Stimulated activated memory B cell treated with anti-CD40 and anti-IgM and Interleukin-4, amounts not matched to agents 10 μg/mL and 1 μg/mL and 100 μg/mL, for 72 hours (primary cell): ENCODE results near the gene ZBTB48.
"Not testable (repeated sequence)": the region's sequence is repeated elsewhere in the genome, so short reads cannot be mapped to it uniquely, and the experiment has no call there.

Experiments used
- ATAC-seq: fragments of 150-1000 bp; cut with Tn5 transposase; 2 replicates; pipeline ENCODE4 v1.10.0; 2021
- H3K27ac Mint-ChIP-seq: one replicate; pipeline ENCODE4 v1.8.0; 2022; ENCODE audit warnings: mild to moderate bottlenecking, mixed read lengths
- H3K27me3 Mint-ChIP-seq: one replicate; pipeline ENCODE4 v1.8.0; 2022; ENCODE audit warnings: mixed read lengths
- H3K36me3 Mint-ChIP-seq: one replicate; pipeline ENCODE4 v1.8.0; 2022; ENCODE audit warnings: mixed read lengths
- H3K4me1 Mint-ChIP-seq: one replicate; pipeline ENCODE4 v1.8.0; 2022; ENCODE audit warnings: mixed read lengths
- H3K4me3 Mint-ChIP-seq: one replicate; pipeline ENCODE4 v1.8.0; 2022; ENCODE audit warnings: mild to moderate bottlenecking, moderate library complexity, mixed read lengths
- H3K9me3 Mint-ChIP-seq: one replicate; pipeline ENCODE4 v1.8.0; 2022; ENCODE audit warnings: mixed read lengths

ZBTB48 gene

DNA sequence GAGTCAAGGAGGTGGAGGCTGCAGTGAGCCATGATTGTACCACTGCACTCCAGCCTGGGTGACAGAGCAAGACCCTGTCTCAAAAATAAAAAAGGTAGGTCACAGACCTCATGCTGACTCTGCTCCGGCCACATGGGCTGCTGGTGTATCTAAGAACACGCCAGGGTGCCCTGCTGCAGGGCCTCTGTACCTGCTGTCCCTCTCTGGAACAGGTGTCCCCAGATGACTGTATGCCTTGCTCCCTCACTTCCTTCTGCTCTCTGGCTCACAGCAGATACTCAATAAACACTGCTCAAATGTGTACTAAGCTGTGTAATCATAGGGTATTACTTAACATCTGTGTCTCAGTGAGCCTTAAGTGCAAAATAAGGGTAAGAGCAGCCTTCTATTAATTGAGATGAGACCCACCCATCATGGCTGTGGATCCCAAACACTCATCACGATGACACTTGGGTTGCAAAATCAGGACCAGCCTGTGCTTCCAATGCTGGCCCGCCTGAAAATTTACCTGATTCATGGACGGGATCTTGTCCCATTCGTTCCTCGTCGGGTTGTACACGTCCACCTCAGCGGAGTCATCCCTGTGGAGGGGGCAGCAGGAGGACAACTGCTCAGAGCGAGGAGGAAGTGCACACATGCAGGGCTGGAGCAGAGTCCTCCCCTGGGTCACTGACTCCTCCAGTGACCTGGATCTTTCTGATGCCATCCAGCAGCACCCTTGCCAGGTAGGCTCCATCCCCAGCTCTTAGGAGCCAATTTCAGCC, 15.4 kb downstream of the ZBTB48 start:
- Mint-ChIP-seq H3K9me3 (no peaks in the 10 kb centered on the region), H3K36me3 (peaks cover 20% of the 10 kb centered on the region), H3K4me1 (peaks cover 51% of the 10 kb centered on the region), H3K4me3 (no peak overlapping the region), H3K27me3 (no peaks in the 10 kb centered on the region), H3K27ac (no peak overlapping the region)
- ATAC-seq, result no peak

DNA sequence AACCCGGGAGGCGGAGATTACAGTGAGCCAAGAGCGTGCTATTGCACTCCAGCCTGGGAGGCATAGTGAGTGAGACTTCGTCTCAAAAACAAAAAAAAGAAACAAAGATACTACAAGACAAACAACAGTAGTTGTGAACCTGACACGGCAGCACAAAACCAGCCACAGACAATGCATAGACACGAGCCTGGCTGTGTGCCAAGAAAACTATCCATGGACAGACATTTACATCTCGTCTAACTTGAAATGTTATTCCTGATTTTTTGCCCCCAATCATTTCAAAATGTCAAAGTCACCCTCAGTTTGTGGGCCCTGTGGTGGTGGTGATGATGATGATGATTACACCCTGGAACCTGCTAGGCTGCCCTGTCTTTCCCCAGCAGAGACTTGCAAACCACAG, 16.6 kb downstream of the ZBTB48 start:
- Mint-ChIP-seq H3K9me3 (no peaks in the 10 kb centered on the region), H3K27ac (no peak overlapping the region), H3K4me3 (no peak overlapping the region), H3K36me3 (peaks cover 21% of the 10 kb centered on the region), H3K27me3 (no peaks in the 10 kb centered on the region), H3K4me1 (peaks cover 51% of the 10 kb centered on the region)
- no peak for ATAC-seq

DNA sequence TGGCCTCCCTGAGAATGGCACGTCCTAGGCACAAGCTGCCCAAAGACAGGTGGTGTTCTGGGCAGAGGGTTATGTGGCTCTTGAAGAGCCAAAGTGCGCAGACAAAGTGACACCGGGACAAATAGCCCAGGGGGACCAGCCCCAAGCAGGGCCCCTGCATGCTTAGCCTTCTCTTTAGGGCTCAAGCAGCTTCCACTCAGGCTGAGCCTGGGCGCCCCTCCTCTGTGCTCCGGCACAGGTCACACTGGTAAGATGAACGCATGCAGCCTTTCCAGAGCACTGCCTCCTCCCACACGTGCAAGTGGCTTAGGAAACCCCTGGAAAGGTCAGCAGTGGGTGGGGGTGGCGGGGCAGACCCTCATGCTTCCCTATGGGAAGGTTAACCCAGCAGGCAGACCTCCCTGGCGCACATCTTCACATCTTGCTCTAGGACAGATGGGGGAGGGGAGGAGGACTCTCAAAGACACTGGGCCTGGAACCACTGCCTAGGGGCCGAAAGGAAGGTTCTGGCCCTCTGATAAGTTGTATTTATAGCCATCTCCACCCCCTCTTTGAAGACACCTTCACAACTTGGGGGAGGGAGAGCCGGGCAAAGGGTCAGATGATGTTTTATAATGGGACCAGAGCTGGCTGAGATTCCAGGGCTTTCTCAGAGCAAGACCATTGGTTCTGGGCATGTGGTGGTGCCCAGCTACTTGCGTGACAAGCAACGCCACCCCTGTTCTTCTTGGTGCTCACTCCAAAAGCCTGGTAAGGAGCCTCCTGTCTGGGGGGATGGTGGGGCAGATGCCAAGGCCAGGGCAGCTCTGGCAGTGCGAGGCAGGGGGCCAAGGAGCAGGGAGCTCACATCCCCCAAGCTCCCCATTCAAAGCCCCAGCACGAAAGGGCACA, 17.3 kb downstream of the ZBTB48 start:
- no peak for ATAC-seq
- peaks cover 21% of the 10 kb centered on the region for H3K36me3 Mint-ChIP-seq
- H3K4me3 Mint-ChIP-seq, result no peak overlapping the region
- H3K9me3 Mint-ChIP-seq, result no peaks in the 10 kb centered on the region
- H3K27me3 Mint-ChIP-seq, result no peaks in the 10 kb centered on the region
- peaks cover 46% of the 10 kb centered on the region for H3K4me1 Mint-ChIP-seq
- no peak overlapping the region for H3K27ac Mint-ChIP-seq

DNA sequence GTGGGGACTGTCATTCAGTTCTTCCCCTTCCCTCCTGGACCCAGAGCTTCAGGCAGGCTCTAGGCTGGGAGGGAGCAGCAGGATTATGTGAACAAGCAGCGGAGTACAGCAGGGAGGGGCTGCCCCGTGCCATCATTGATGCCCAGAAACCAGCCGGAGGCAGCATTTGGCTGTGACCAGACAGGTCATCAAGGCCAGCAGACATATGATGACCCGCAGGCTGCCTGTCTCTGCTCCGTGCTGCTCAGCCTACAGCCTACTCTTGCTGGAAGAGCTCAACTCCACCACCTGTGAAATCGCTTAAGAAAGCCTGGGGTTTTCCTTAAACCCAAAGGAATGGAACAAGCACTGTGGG, 18.0 kb downstream of the ZBTB48 start:
- H3K4me3 Mint-ChIP-seq, result no peak overlapping the region
- H3K27me3 Mint-ChIP-seq, result no peaks in the 10 kb centered on the region
- peaks cover 46% of the 10 kb centered on the region for H3K4me1 Mint-ChIP-seq
- no peak overlapping the region for H3K27ac Mint-ChIP-seq
- no peak for ATAC-seq
- H3K9me3 Mint-ChIP-seq, result no peaks in the 10 kb centered on the region
- peaks cover 21% of the 10 kb centered on the region for H3K36me3 Mint-ChIP-seq

DNA sequence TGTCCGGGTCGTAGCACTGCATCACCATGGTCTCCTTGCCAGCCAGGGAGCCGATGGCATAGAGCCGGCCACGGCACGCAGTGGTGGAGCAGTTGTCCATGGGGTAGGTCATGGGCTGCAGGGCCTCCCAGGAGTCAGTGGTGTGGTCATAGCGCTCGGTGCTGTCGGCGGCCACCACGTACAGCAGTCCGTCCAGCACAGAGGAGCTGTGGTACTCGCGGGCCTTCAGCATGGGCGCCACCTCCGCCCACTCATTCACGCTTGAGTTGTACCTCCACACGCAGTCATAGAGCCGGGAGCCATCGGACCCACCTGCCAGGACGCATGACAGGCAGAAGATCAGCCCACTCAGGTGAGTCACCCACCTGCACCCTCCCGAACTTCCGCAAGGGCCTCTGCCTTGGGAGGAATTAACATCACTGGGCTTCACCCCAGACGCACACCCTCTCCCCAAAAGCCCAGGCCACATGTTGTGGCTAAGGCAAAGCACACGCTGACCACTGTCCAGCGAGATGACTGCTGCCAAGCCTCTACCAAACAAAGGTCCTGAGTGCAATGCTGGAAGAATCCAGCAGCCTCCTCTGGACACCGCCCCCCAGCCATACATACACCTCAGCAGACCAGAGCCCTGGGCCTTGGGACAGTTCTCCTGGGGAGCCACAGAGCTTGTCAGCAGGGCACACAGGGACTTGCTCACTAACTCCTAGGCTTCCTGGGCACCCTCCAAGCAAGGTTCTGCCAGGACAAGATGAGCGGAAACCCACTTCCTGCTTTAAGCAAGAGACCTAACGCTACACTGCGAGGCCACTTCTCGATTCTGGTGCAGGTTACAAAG, 19.6 kb downstream of the ZBTB48 start:
- no peak for ATAC-seq
- H3K9me3 Mint-ChIP-seq, result no peaks in the 10 kb centered on the region
- peak overlapping the region; percentile 95 for H3K4me3 Mint-ChIP-seq
- peak overlapping the region; percentile 93 for H3K27ac Mint-ChIP-seq
- H3K4me1 Mint-ChIP-seq, result peaks cover 56% of the 10 kb centered on the region
- H3K36me3 Mint-ChIP-seq, result peaks cover 21% of the 10 kb centered on the region
- H3K27me3 Mint-ChIP-seq, result no peaks in the 10 kb centered on the region

DNA sequence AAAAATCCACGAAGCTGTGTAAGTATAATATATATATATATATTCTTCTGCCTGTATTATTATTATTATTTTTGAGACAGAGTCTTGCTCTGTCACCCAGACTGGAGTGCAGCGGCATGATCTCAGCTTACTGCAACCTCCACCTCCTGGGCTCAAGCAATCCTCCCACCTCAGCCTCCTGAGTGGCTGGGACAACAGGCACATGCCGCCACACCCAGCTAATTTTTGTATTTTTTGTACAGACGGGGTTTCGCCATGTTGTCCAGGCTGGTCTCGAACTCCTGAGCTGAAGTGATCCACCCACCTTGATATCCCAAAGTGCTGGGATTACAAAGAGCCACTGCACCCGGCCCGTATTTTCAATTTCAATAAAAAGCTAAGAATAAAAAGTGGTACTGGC, 20.2 kb downstream of the ZBTB48 start:
- H3K27me3 Mint-ChIP-seq, ATAC-seq, H3K9me3 Mint-ChIP-seq: not testable (repeated sequence)
- Mint-ChIP-seq H3K36me3 (peaks cover 21% of the 10 kb centered on the region), H3K4me3 (peak overlapping the region; percentile 95), H3K27ac (peak overlapping the region; percentile 93), H3K4me1 (peaks cover 56% of the 10 kb centered on the region)

DNA sequence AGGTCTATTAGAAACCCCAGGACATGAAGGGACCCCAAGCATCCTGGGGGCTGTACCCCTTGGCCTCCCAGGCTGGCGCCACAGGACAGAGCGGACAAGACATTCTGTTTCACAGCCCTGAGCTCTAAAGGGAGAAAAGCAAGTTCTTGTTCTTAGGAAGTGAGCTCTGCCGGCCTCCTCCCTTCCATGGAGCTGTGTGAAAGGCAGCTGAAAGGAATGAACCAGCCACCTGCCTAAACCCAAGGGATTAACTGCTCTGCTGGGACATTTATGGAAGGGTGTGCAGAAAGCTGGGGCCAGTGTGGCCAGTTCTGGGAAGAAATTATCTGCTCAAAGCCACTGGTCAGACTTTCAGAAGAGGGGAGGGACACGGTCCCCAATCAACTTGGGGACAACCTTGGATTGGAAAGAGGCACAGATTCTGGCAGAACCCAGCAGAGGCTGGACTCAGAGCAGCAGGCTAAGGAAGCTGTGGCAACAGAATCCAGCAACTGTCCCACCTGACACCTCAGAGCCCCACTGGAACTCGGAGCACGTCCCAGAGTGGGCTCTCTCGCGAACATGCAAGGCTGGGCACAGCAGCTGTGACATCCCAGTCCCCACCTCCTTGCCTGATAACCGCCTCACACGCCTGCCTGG, 20.7 kb downstream of the ZBTB48 start:
- Mint-ChIP-seq H3K9me3 (no peaks in the 10 kb centered on the region), H3K36me3 (peaks cover 21% of the 10 kb centered on the region), H3K27ac (peak overlapping the region; percentile 93), H3K4me1 (peaks cover 56% of the 10 kb centered on the region), H3K27me3 (no peaks in the 10 kb centered on the region), H3K4me3 (peak overlapping the region; percentile 95)
- ATAC-seq, result no peak

DNA sequence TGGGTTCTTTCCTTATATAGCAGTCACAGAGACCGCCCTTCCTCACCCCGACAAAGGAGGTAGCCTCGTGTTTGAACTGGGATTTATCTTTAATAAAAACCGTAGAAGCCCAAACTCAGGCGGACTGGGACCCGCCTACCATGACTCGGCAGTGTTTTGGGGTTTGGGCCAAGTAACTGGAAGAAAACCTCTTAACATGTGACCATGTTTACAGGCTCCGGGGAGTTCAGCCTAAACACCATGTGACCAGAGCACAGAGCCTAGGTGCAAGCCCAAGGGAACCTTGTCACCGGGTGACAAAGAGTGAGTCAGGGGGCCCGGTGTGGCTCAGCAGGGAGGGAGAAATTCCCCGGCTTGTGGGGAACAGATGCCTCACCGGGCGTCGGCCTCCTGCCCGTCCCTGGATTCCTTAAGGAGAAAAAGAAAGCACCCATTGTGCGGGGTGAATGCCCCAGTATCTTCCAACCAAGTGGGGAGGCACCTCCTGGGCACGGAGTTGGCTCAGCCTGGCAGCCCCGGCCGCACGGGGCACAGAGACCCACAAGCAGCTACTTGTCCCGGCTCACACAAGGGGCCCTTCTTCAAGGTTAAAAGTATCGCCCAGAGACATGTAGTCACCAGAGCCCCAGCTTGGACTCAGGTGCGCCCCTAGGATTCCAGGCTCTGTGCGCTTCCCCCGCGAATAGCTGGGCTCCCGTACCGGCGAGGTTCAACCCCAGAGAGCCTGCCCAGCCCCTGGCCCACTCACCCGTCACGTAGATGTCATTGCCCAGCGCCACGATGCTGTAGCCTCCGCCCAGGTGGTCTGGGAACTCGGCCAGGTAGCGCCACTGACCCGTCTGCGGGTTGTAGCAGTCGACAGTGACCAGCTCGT, 21.5 kb downstream of the ZBTB48 start:
- Mint-ChIP-seq H3K27me3 (no peaks in the 10 kb centered on the region), H3K4me3 (peak overlapping the region; percentile 95), H3K9me3 (no peaks in the 10 kb centered on the region), H3K27ac (peak overlapping the region; percentile 93), H3K4me1 (peaks cover 50% of the 10 kb centered on the region), H3K36me3 (peaks cover 15% of the 10 kb centered on the region)
- peak; percentile 69 for ATAC-seq

DNA sequence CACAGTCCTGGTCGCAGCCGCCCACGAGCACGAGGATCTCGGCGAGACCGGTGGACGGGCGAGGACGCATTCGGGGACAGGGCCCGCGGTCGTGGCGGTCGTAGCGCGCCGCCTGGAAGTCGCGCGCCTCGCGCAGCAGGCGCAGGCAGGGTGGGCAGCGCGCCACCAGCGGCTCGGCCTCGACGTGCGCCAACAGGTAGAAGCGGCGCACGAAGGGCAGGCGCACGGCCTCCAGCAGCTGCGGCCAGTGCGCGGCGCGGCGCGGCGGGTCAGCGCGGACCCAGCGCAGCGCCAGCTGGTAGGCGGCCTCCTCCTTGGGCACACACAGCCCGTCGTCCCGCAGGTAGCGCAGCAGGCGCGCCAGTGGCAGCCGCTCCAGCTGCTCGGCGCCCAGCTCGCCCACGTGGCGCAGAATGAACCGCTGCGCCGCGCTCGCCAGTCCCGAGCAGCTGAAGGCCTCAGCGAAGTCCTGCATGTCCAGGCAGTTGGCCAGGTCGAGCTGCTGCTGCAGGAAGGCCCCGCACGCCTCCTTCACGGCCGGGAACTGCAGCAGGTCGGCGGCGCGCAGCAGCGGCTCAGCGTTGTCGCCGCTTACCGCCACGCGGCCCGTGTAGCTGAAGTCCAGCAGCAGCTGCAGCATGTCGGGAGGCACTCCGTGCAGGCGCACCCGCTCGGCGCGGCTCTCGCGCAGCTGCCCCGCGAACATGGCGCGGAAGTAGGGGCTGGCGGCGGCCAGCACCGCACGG, 22.3 kb downstream of the ZBTB48 start:
- peaks cover 46% of the 10 kb centered on the region for H3K4me1 Mint-ChIP-seq
- ATAC-seq, result peak; percentile 60
- H3K36me3 Mint-ChIP-seq, result peaks cover 10% of the 10 kb centered on the region
- H3K4me3 Mint-ChIP-seq, result peak overlapping the region; percentile 95
- no peaks in the 10 kb centered on the region for H3K9me3 Mint-ChIP-seq
- peak overlapping the region; percentile 93 for H3K27ac Mint-ChIP-seq
- no peaks in the 10 kb centered on the region for H3K27me3 Mint-ChIP-seq

DNA sequence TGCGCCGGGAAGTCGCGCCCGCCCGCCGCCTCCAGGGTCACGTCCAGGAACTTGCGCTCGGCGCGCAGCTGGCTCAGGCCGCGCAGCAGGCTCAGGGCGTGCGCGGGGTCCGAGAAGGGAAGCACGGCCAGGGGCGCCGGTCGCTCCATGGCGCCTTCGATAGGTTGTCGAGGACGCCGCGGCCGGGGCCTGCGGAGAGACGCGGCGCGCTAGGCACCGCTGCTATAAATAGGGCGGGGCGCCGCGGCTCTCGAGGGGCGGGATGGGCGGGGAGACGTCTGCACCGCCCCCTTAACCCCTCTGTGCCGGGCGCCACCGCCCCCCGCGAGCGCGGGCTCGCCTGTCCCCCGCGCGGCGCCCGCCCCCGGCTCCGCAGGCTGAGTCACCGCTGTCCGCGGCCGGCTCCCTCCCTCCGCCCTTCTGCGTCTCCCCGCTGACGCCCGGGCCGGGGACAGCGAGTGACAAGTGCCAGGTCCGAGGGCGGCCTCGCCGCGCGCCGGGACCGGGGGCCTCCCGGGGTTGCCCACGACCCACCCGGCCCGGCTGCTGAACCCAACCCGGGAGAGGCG, 23.0 kb downstream of the ZBTB48 start, which contains the start of gene KLHL21:
TSS of gene KLHL21 (minus strand) at position 201 of the 569 bp plus-strand sequence. CDS start at position 149, 52 bp downstream.
- Mint-ChIP-seq H3K9me3 (no peaks in the 10 kb centered on the region), H3K27ac (peak within 1 kb of the TSS; percentile 93)
- peak; percentile 86 for ATAC-seq

DNA sequence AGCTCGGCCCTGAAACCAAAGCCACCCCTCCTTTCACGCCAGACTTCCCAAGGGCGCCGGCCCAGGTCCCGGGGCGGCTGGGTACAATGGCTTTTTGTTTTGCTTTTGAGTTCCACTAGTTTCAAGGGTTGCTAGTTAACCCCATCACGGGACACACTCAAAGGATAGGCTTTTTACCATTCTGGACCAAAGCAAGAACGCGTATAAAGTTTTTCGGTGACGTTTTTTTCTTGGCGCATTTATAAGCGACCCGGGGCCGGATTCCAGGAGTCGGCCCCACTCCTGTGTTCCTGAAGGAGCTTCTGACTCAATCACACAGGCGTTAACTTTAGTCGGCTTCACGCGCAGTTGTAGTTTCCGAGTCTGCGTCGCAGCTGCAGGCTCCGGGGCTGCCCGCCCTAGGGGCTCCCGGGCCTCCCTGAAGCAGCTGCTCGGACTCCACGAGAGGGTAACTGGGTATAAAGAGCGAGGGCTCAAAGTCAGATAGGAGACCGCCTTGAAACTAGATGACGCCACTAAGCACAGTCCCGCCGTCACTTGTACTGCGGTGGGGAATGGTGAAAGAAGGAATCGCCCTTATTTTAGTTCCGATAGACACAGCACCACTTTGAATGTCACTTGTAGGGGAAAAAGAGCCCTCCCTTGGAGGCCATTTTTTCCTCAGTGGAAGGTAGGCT, 23.6 kb downstream of the ZBTB48 start:
- ATAC-seq, result peak; percentile 42
- Mint-ChIP-seq H3K4me1 (peaks cover 41% of the 10 kb centered on the region), H3K36me3 (peaks cover 10% of the 10 kb centered on the region), H3K9me3 (no peaks in the 10 kb centered on the region), H3K27ac (peak overlapping the region; percentile 93), H3K4me3 (peak overlapping the region; percentile 84), H3K27me3 (no peaks in the 10 kb centered on the region)

More for the DNA sequence above, 23.0 kb downstream of the ZBTB48 start, which contains the start of gene KLHL21:
- Mint-ChIP-seq H3K4me3 (peak within 1 kb of the TSS; percentile 95), H3K27me3 (no peaks in the 10 kb centered on the region), H3K36me3 (peaks cover 10% of the 10 kb centered on the region), H3K4me1 (peaks cover 42% of the 10 kb centered on the region)

DNA sequence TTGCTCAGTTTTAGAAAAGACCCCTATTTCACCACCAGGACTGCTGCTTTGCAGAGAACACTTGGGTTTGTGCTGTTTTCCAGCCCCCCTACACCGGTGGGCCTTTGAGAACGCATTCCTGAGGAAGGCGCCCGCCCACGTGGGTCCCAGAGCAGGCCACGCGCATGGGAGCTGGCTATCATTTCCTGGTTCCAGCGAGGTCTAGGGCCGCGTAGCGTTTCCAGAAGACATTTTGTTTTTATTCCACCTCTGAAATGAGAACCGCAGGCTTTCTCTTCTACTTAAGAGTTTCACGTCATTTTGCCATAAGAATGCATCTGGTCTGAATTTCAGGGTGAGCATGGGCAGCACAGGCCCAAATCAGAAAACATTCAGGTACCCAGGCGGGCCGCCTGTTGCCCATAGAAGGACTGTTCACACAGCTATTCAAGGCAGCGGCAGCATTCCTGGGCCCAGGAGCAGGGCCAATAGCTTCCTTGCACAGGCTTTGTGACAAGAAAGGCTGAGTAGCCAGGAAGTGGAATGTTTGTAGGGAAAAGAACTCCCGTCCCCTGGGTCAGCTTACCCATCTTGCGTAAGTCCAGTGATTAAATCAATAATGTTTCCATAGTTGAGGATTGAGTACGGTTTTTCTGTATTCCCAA, 24.2 kb downstream of the ZBTB48 start:
- no peaks in the 10 kb centered on the region for H3K27me3 Mint-ChIP-seq
- H3K4me3 Mint-ChIP-seq, result peak overlapping the region; percentile 84
- H3K36me3 Mint-ChIP-seq, result peaks cover 6% of the 10 kb centered on the region
- H3K9me3 Mint-ChIP-seq, result no peaks in the 10 kb centered on the region
- no peak for ATAC-seq
- H3K4me1 Mint-ChIP-seq, result peaks cover 35% of the 10 kb centered on the region
- H3K27ac Mint-ChIP-seq, result peak overlapping the region; percentile 93
